Activated CD8-positive, alpha-beta memory T cell treated with anti-CD3 and anti-CD28 coated beads, Interleukin-2, amount 10 ng/mL, durations not matched to agents 7 days and 5 days (primary cell): Measurements from ENCODE around the gene PDE1C. TPM values are rescaled to one million over a fixed set of nuclear protein-coding genes. Genes with fewer than 3 reads are reported as not detected.
"Not testable (repeated sequence)": the region's sequence is repeated elsewhere in the genome, so short reads cannot be mapped to it uniquely, and the experiment has no call there.

ENCODE experiments used
- ATAC-seq: fragments of 150-1000 bp; cut with Tn5 transposase; one replicate; pipeline ENCODE4 v1.10.0; 2021; ENCODE audit warnings: moderate library complexity
- CTCF ChIA-PET: fragments of 350-600 bp; sonication (Branson Sonifier 250); formaldehyde crosslinking; loops from one replicate; lab custom pipeline; 2021; ENCODE audit warnings: antibody characterized with exemption; lab: Charles Lee
- DNase-seq: peaks from one replicate; pipeline ENCODE4 v3.0.0-alpha.2; 2020
- H3K27ac Mint-ChIP-seq: one replicate; pipeline ENCODE4 v1.8.0; 2021; ENCODE audit warnings: mild to moderate bottlenecking, mixed read lengths
- H3K27me3 Mint-ChIP-seq: one replicate; pipeline ENCODE4 v1.8.0; 2021; ENCODE audit warnings: mixed read lengths
- H3K36me3 Mint-ChIP-seq: one replicate; pipeline ENCODE4 v1.8.0; 2021; ENCODE audit warnings: mild to moderate bottlenecking, mixed read lengths
- H3K4me1 Mint-ChIP-seq: one replicate; pipeline ENCODE4 v1.8.0; 2021; ENCODE audit warnings: mixed read lengths
- H3K4me3 Mint-ChIP-seq: one replicate; pipeline ENCODE4 v1.8.0; 2021; ENCODE audit warnings: mild to moderate bottlenecking, moderate library complexity, mixed read lengths
- H3K9me3 Mint-ChIP-seq: one replicate; pipeline ENCODE4 v1.8.0; 2022; ENCODE audit warnings: low read depth, mixed read lengths
- total RNA-seq, 2 experiments: library from RNA; stranded (reverse); gene quantifications; one replicate each; pipeline ENCODE4 v1.2.3, GENCODE V29; 2021

Gene PDE1C
- total RNA-seq, 2 experiments from 2014 or later: not detected

DNA sequence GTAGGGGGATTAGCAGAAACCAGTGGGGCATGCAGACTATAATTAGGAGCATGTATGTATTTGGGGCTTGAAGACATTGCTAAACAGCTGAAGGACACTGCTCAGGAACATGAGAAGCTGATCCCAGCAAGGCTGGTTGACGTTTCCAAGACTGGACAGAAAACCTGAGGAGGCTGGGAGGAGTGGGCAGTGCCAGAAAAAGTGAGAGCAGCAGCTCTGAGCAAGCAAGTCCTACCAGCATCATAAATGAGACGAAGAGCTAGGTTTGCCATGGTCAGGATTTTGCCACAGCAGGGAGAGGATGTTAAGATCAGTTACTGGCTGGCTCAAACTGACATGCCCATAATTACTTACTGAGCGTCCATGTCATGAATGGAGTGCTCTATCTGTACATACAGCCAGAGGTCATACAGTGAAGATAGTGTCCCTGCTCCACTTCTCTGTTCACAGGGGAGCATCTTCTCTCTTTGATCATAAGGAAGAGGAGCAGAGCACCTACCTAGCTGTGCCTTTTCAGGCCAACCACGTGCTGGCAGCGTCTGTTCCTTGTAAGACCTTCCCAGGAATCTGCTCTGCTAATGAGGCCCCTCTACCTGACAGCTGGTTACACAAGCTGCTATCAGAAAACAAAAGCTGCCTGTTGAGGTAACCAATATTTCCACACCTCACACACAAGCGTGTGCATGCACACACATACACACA, 44.7 kb downstream of the PDE1C start:
- Mint-ChIP-seq H3K36me3 (no peaks in the 10 kb centered on the region), H3K4me3 (no peak overlapping the region), H3K27ac (no peak overlapping the region), H3K27me3 (no peaks in the 10 kb centered on the region), H3K9me3 (no peaks in the 10 kb centered on the region), H3K4me1 (no peaks in the 10 kb centered on the region)
- no peak for DNase-seq
- CTCF ChIA-PET: no interaction called here
- ATAC-seq: no peak

DNA sequence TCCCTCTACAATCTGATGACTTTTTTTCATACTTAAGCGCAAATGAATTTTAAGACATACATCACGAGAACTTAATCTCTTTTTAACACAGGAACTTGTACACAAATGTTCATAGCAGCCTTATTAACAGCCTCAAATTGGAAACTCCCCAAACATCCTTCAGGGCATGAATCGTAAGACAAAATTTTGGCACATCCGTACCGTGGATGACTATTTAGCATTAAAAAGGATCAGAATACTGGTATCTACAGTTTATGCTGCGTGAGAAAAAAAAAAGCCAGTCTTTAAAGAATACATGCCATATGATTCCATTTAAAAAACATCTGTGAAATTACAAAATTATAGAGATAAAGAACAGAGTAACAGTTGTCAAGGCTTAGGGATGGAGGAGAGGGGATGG, 46.8 kb downstream of the PDE1C start:
- CTCF ChIA-PET: no interaction called here
- DNase-seq (no peak), ATAC-seq (no peak)
- peaks cover 1% of the 10 kb centered on the region for H3K9me3 Mint-ChIP-seq
- no peaks in the 10 kb centered on the region for H3K27me3 Mint-ChIP-seq
- no peak overlapping the region for H3K27ac Mint-ChIP-seq
- no peaks in the 10 kb centered on the region for H3K4me1 Mint-ChIP-seq
- H3K4me3 Mint-ChIP-seq: no peak overlapping the region
- no peaks in the 10 kb centered on the region for H3K36me3 Mint-ChIP-seq

DNA sequence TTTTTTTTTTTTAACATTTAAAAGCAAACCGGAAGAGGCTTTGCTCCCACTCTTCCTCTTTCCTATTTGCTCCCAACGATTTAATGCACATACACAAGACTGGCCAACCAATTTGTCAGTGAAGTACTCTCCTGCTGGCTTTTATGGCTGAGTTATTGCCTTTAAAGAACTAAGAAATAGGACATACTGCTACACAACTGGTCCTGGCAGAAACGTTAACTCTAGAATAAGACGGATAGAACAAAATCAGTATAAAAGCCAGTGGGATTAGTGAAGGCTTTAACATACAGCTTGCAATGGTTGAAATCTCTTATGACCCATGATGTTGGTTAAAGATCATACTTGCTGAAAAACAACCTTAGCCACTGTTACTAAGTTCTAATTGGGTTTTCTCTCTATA, 47.2 kb downstream of the PDE1C start:
- no peak overlapping the region for H3K4me3 Mint-ChIP-seq
- H3K27me3 Mint-ChIP-seq: no peaks in the 10 kb centered on the region
- CTCF ChIA-PET: no interaction called here
- H3K4me1 Mint-ChIP-seq: no peaks in the 10 kb centered on the region
- H3K9me3 Mint-ChIP-seq: peaks cover 4% of the 10 kb centered on the region
- ATAC-seq (no peak), DNase-seq (no peak)
- no peaks in the 10 kb centered on the region for H3K36me3 Mint-ChIP-seq
- H3K27ac Mint-ChIP-seq: no peak overlapping the region

GRCh38 chr7:32020551-32021159, 49.6 kb downstream of the PDE1C start:
- Mint-ChIP-seq H3K27me3 (no peaks in the 10 kb centered on the region), H3K27ac (no peak overlapping the region), H3K4me1 (no peaks in the 10 kb centered on the region), H3K9me3 (peaks cover 7% of the 10 kb centered on the region), H3K36me3 (no peaks in the 10 kb centered on the region), H3K4me3 (no peak overlapping the region)
- ATAC-seq (no peak), DNase-seq (no peak)
- CTCF ChIA-PET: no interaction called here

DNA sequence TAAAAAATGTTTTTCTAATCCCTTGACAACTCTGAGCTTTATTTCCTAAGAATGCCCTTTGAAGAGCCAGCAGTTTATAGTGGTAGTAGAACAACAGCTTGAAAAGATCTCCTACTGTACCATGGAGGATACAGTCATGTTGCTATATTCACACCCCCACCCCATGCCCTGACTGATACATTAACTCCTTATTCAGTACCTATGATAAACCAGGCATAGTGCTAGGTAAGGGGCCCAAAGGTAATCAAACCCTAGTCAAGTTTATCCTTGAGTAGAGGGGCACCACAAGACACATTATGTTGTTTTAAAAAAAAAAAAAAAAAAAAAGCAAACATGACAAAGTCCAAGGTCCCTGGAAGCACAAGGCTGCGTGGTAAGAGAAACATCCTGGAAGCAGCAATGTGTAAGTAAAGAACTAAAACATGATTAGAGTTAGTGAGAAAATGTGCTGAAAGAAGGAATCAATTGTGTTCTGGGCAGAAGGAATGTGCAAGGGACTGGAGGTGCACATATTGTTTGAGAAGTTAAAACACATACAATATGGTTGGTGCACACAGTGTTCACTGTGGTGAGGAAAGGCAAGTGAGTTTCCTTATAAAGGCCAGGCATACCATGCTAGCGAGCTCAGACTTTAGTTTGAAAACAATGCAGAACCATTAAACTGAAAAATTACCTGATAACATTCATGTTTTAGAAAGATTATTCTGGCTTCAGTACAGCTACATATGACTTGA, 51.2 kb downstream of the PDE1C start:
- ATAC-seq (no peak), DNase-seq (no peak)
- Mint-ChIP-seq H3K27me3 (no peaks in the 10 kb centered on the region), H3K27ac (no peak overlapping the region), H3K4me3 (no peak overlapping the region), H3K9me3 (peaks cover 7% of the 10 kb centered on the region), H3K36me3 (no peaks in the 10 kb centered on the region), H3K4me1 (no peaks in the 10 kb centered on the region)
- CTCF ChIA-PET: no interaction called here

DNA sequence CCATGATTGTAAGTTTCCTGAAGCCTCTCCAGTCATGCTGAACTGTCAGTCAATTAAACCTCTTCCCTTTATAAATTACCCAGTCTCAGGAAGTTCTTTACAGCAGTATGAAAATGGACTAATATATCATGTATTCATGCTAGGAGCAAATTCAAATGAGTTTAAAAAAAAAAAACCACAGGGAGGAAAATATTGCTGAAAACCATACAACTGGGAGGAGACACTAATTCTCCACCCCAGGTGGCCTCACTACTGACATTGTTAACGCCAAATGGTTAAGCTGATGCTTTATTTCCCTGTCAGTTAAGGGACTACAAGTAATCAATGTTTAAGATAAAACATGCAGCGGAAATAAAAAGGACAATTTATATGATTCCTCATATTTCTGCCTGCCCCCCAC, 55.1 kb downstream of the PDE1C start:
- Mint-ChIP-seq H3K36me3 (no peaks in the 10 kb centered on the region), H3K9me3 (peaks cover 7% of the 10 kb centered on the region), H3K4me1 (no peaks in the 10 kb centered on the region), H3K27ac (no peak overlapping the region), H3K4me3 (no peak overlapping the region), H3K27me3 (no peaks in the 10 kb centered on the region)
- DNase-seq: no peak
- CTCF ChIA-PET: no interaction called here
- no peak for ATAC-seq

GRCh38 chr7:32013471-32013870, 56.7 kb downstream of the PDE1C start:
- DNase-seq, CTCF ChIA-PET, H3K4me3 Mint-ChIP-seq, H3K27me3 Mint-ChIP-seq, ATAC-seq, H3K27ac Mint-ChIP-seq, H3K4me1 Mint-ChIP-seq, H3K36me3 Mint-ChIP-seq, H3K9me3 Mint-ChIP-seq: not testable (repeated sequence)

DNA sequence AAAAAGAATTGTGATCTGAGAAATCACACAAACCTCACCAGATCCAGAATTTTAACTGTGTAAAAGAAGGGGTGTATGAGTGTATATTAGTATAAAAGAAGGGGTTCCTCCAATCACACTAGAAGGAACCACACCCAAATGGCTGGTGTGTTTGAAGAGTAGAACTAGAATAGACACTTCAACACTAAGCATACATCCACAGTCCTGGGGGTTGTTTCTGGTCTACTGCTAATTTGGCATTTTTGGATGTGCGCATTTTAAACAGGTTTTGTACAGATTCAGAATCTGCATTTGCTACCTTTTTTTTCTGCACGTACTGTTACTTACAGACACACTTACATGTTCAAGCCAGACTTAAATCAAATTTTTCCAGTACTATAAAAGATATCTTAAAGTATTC, 64.6 kb downstream of the PDE1C start:
- H3K27me3 Mint-ChIP-seq: no peaks in the 10 kb centered on the region
- DNase-seq (no peak), ATAC-seq (no peak)
- no peak overlapping the region for H3K4me3 Mint-ChIP-seq
- peaks cover 2% of the 10 kb centered on the region for H3K9me3 Mint-ChIP-seq
- no peaks in the 10 kb centered on the region for H3K4me1 Mint-ChIP-seq
- CTCF ChIA-PET: no interaction called here
- no peak overlapping the region for H3K27ac Mint-ChIP-seq
- H3K36me3 Mint-ChIP-seq: no peaks in the 10 kb centered on the region

- Mint-ChIP-seq H3K27me3 (no peaks in the 10 kb centered on the region), H3K27ac (no peak overlapping the region), H3K4me1 (no peaks in the 10 kb centered on the region)
Observed at GRCh38 chr7:32001948-32002347, 68.3 kb downstream of the PDE1C start.

DNA sequence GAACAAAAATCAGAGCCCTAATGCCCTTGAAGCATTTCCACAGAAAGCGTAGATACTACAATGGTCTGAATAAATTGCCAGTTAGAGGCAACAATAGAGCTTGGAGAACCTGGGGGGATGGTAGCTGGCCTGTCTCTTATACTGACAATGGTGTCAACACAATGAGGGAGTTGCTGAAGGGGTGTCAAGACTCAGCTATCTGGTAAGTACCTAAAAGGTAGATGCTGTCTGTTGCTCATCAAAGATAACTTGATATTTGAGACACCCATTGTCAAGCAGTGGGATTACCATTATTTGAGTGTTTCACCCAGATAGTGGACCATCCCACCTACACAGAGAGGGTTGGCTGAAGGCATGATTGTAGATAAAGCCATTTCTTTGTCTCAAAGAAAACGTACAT, 72.8 kb downstream of the PDE1C start:
- peaks cover 2% of the 10 kb centered on the region for H3K9me3 Mint-ChIP-seq
- H3K27me3 Mint-ChIP-seq: no peaks in the 10 kb centered on the region
- CTCF ChIA-PET: no interaction called here

More at GRCh38 chr7:32001948-32002347, 68.3 kb downstream of the PDE1C start:
- H3K9me3 Mint-ChIP-seq: peaks cover 4% of the 10 kb centered on the region
- CTCF ChIA-PET: no interaction called here
- H3K36me3 Mint-ChIP-seq: no peaks in the 10 kb centered on the region
- ATAC-seq (no peak), DNase-seq (no peak)
- no peak overlapping the region for H3K4me3 Mint-ChIP-seq

DNA sequence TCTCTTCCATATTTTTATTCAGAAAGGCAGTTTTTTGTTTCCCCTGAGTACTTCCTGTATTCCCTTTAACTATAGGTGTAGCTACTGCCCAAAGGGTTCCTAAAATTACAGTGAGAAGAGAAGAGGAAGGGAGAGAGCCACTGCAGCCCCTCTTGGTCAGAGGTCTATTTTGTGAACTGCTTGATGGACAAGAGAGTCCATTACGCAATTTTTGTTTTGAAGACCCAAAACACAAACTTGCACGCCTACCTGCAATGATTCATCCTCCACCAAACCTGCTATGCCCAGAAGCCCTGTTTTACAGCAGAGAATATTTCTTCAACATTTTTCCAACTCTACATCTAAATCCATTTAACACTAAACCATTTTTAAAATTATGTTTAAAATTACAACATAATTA, 75.1 kb downstream of the PDE1C start:
- Mint-ChIP-seq H3K27ac (no peak overlapping the region), H3K4me1 (no peaks in the 10 kb centered on the region), H3K4me3 (no peak overlapping the region), H3K27me3 (no peaks in the 10 kb centered on the region), H3K36me3 (no peaks in the 10 kb centered on the region), H3K9me3 (peaks cover 1% of the 10 kb centered on the region)
- CTCF ChIA-PET: no interaction called here
- ATAC-seq (no peak), DNase-seq (no peak)

More for the DNA sequence above, 72.8 kb downstream of the PDE1C start:
- Mint-ChIP-seq H3K4me1 (no peaks in the 10 kb centered on the region), H3K36me3 (no peaks in the 10 kb centered on the region), H3K4me3 (no peak overlapping the region), H3K27ac (no peak overlapping the region)
- no peak for DNase-seq
- no peak for ATAC-seq

GRCh38 chr7:31991846-31992245, 78.4 kb downstream of the PDE1C start:
- peaks cover under 1% of the 10 kb centered on the region for H3K9me3 Mint-ChIP-seq
- no peak overlapping the region for H3K4me3 Mint-ChIP-seq
- DNase-seq: no peak
- H3K4me1 Mint-ChIP-seq: no peaks in the 10 kb centered on the region
- CTCF ChIA-PET: no interaction called here
- H3K36me3 Mint-ChIP-seq: no peaks in the 10 kb centered on the region
- no peaks in the 10 kb centered on the region for H3K27me3 Mint-ChIP-seq
- no peak for ATAC-seq
- H3K27ac Mint-ChIP-seq: no peak overlapping the region

GRCh38 chr7:31991406-31991805, 78.8 kb downstream of the PDE1C start:
- Mint-ChIP-seq H3K4me1 (no peaks in the 10 kb centered on the region), H3K27ac (no peak overlapping the region), H3K9me3 (peaks cover 2% of the 10 kb centered on the region), H3K36me3 (no peaks in the 10 kb centered on the region), H3K27me3 (no peaks in the 10 kb centered on the region), H3K4me3 (no peak overlapping the region)
- ATAC-seq (no peak), DNase-seq (no peak)
- CTCF ChIA-PET: no interaction called here
